PC-9 (cell line): ENCODE measurements around the gene CIRBP. TPM values are rescaled to one million over a fixed set of nuclear protein-coding genes. Genes with fewer than 3 reads are reported as not detected.
"Not testable (repeated sequence)": the region's sequence is repeated elsewhere in the genome, so short reads cannot be mapped to it uniquely, and the experiment has no call there.

Experiments used
- BruUV-seq: library from RNA; stranded (reverse); fragments of 400-500 nt; replicated peaks from 2 replicates; lab custom pipeline; 2021; lab: Mats Ljungman, UMichigan
- CTCF ChIA-PET: fragments of 300-600 bp; sonication (Branson Sonifier 250); formaldehyde crosslinking; loops from one replicate; lab custom pipeline; 2022; ENCODE audit warnings: antibody characterized with exemption; lab: Charles Lee
- POLR2A ChIA-PET: fragments of 300-600 bp; sonication (Branson Sonifier 250); formaldehyde crosslinking; loops from one replicate; lab custom pipeline; 2022; ENCODE audit warnings: antibody characterized with exemption; ENCODE audit not compliant: unreplicated experiment; lab: Charles Lee
- DNase-seq, 2 experiments: peaks; one replicate each; pipeline versions ENCODE4 v3.0.0 to v3.0.0-alpha.2; 2015 to 2022; ENCODE audit warnings: mixed read lengths in 1 of 2
- H2AFZ ChIP-seq: fragments of 200-600 bp; sonication (generic); 2 replicates; pipeline ENCODE4 v1.8.1; 2017; ENCODE audit warnings: antibody characterized with exemption
- H3F3A ChIP-seq: fragments of 200-600 bp; sonication (generic); 2 replicates; pipeline ENCODE4 v1.8.1; 2017; ENCODE audit warnings: antibody characterized with exemption, mild to moderate bottlenecking, low read depth; ENCODE audit not compliant: insufficient read depth
- H3K27ac ChIP-seq: fragments of 200-600 bp; sonication (generic); 2 replicates; pipeline ENCODE4 v1.6.1; 2016; ENCODE audit warnings: mixed run types
- H3K27me3 ChIP-seq: fragments of 200-600 bp; sonication (generic); 2 replicates; pipeline ENCODE4 v1.6.1; 2016; ENCODE audit warnings: low read depth, mixed run types; ENCODE audit not compliant: insufficient read depth
- H3K36me3 ChIP-seq: fragments of 200-600 bp; sonication (generic); 2 replicates; pipeline ENCODE4 v1.6.1; 2016; ENCODE audit warnings: low read depth, mixed run types
- H3K4me1 ChIP-seq: fragments of 200-600 bp; sonication (generic); replicated peaks from 2 replicates; pipeline ENCODE4 v1.6.1; 2016; ENCODE audit warnings: mixed run types; ENCODE audit not compliant: insufficient read depth
- H3K4me2 ChIP-seq: fragments of 200-600 bp; sonication (generic); 2 replicates; pipeline ENCODE4 v1.6.1; 2017; ENCODE audit warnings: mixed run types
- H3K4me3 ChIP-seq: fragments of 200-600 bp; sonication (generic); 2 replicates; pipeline ENCODE4 v1.6.1; 2016; ENCODE audit warnings: mixed run types
- H3K79me2 ChIP-seq: fragments of 200-600 bp; sonication (generic); 2 replicates; pipeline ENCODE4 v1.6.1; 2017; ENCODE audit warnings: low read depth, mixed run types
- H3K9me2 ChIP-seq: fragments of 200-600 bp; sonication (generic); 2 replicates; pipeline ENCODE4 v1.8.1; 2017; ENCODE audit warnings: mild to moderate bottlenecking; ENCODE audit not compliant: insufficient read depth
- H3K9me3 ChIP-seq: fragments of 200-600 bp; sonication (generic); 2 replicates; pipeline ENCODE4 v1.8.1; 2016; ENCODE audit warnings: low read depth; ENCODE audit not compliant: insufficient read depth
- H4K20me1 ChIP-seq: fragments of 200-600 bp; sonication (generic); 2 replicates; pipeline ENCODE4 v1.8.1; 2017; ENCODE audit not compliant: insufficient read depth
- EZH2 ChIP-seq: fragments of 200-600 bp; sonication (generic); IDR thresholded peaks from 2 replicates; pipeline ENCODE4 v1.8.0; 2017; ENCODE audit warnings: antibody characterized with exemption, low read depth
- intact Hi-C: fragments of 100-400 bp; cut with micrococcal nuclease; formaldehyde crosslinking; loops from one replicate; pipeline ENCODE4 v1.10.0; 2022; ENCODE audit not compliant: unreplicated experiment
- total RNA-seq: library from RNA; stranded (reverse); gene quantifications from 2 replicates; pipeline ENCODE4 v1.2.3, GENCODE V29; 2021
- TF ChIP-seq, protein P1 (sequence below): fragments of 200-600 bp; sonication (generic); conservative IDR thresholded peaks from 2 replicates; pipeline ENCODE4 v1.6.1; 2017; ENCODE audit warnings: mixed run types, antibody characterized with exemption, mild to moderate bottlenecking, moderate library complexity

CIRBP gene
- total RNA-seq, 1 experiment from 2014 or later, result 86.9 TPM

DNA sequence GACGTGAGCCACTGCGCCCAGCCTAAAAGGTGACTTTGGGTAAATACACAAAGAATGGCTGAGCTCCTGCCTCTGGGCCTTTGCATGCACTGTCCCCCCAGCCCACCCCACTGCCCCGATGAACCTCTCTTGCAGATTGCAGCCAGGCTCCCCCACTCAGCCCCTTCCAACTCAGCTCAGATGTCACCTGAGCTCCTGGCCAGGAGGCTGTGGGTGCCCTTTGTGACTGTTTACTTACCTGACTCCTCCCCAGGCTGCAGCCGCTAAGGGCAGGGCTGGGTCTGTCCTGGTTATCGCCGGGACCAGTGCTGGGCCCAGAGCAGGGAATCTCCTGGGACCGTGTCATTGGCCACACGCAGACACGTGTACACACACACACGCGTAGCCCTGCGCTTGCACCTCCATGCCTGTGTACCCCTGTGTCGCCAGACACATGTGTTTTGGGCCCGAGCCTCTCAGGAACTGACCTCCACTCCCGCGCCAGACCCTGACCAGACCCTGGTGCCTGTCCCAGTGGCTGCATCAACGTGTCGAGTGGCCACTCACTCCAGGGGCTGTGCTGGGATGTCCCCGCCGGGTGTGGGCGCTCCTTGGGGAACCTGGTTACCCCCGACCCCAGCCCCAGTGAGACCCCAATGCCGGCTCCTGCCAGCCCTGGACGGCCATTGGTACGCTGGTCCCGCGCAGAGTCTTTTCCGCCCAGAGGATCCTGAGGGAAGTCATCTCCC is 35.2 kb downstream of the CIRBP start:
- Histone ChIP-seq H2AFZ (no peak overlapping the region), H3K4me1 (peaks cover 7% of the 10 kb centered on the region), H4K20me1 (no peaks in the 10 kb centered on the region), H3K27me3 (no peaks in the 10 kb centered on the region), H3K9me3 (no peaks in the 10 kb centered on the region), H3K4me3 (no peak overlapping the region), H3K36me3 (no peaks in the 10 kb centered on the region), H3F3A (no peaks in the 10 kb centered on the region; the same call in 1 of the 2 replicates), H3K4me2 (no peak overlapping the region), H3K9me2 (no peaks in the 10 kb centered on the region), H3K27ac (no peak overlapping the region), H3K79me2 (no peaks in the 10 kb centered on the region)
- POLR2A ChIA-PET, result interaction anchor here (0.6 kb wide), 1 partner anchor 301 kb away, joined by 4 read pairs; the partner anchor contains the start of gene UQCR11
- TF ChIP-seq, protein P1, sequence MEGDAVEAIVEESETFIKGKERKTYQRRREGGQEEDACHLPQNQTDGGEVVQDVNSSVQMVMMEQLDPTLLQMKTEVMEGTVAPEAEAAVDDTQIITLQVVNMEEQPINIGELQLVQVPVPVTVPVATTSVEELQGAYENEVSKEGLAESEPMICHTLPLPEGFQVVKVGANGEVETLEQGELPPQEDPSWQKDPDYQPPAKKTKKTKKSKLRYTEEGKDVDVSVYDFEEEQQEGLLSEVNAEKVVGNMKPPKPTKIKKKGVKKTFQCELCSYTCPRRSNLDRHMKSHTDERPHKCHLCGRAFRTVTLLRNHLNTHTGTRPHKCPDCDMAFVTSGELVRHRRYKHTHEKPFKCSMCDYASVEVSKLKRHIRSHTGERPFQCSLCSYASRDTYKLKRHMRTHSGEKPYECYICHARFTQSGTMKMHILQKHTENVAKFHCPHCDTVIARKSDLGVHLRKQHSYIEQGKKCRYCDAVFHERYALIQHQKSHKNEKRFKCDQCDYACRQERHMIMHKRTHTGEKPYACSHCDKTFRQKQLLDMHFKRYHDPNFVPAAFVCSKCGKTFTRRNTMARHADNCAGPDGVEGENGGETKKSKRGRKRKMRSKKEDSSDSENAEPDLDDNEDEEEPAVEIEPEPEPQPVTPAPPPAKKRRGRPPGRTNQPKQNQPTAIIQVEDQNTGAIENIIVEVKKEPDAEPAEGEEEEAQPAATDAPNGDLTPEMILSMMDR, result no peak
- no peak for TF ChIP-seq EZH2
- DNase-seq, result no peak
- CTCF ChIA-PET, result no interaction called here
- no TSS peak for BruUV-seq
- intact Hi-C loops, result no loop called here

DNA sequence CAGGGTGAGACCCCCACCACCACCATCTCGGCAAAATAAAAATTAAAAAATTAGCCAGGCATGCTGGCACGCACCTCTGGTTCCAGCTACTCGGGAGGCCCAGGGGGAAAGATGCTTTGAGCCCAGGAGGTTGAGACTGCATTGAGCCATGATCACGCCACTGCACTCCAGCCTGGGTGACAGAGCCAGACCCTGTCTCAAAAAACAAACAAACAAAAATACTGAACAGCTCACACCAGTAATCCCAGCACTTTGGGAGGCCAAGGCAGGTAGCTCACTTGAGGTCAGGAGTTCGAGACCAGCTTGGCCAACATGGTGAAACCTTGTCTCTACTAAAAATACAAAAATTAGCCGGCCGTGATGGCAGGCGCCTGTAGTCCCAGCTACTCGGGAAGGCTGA is 36.2 kb downstream of the CIRBP start:
- intact Hi-C loops, BruUV-seq, H3K4me3 ChIP-seq, H3K4me2 ChIP-seq, H3K36me3 ChIP-seq, POLR2A ChIA-PET, H3K79me2 ChIP-seq, H3K27me3 ChIP-seq, H3K9me2 ChIP-seq, H3F3A ChIP-seq, H3K4me1 ChIP-seq, H3K9me3 ChIP-seq, H3K27ac ChIP-seq, CTCF ChIA-PET, DNase-seq, H4K20me1 ChIP-seq, H2AFZ ChIP-seq: not testable (repeated sequence)

DNA sequence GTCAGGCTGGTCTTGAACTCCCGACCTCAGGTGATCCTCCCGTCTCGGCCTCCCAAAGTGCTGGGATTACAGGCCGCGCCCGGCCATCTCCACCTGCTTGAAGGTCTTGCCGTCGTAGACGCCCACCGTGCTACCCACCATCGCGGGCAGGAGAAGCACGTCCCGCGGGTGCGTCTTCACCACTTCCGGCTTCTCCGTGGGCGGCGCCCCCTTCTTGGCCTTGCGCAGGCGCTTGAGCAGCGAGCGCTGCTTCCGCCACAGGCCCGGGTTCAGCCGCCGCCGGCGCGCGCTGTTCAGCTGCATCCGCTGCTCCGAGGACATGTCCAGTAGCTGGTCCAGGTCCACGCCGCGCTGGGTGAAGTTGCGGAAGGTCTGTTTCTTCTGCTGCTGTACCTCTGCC is 38.2 kb downstream of the CIRBP start:
- H3K9me3 ChIP-seq, result no peaks in the 10 kb centered on the region
- H3K36me3 ChIP-seq, result no peaks in the 10 kb centered on the region
- no peak overlapping the region for H3K4me3 ChIP-seq
- CTCF ChIA-PET, result no interaction called here
- no peaks in the 10 kb centered on the region for H4K20me1 ChIP-seq
- peaks cover 7% of the 10 kb centered on the region for H3K4me1 ChIP-seq
- H3K9me2 ChIP-seq, result no peaks in the 10 kb centered on the region
- no peaks in the 10 kb centered on the region for H3K79me2 ChIP-seq
- intact Hi-C loops, result no loop called here
- no peak for TF ChIP-seq EZH2
- TF ChIP-seq, protein P1, result no peak
- BruUV-seq, result no TSS peak
- H2AFZ ChIP-seq, result no peak overlapping the region
- no peaks in the 10 kb centered on the region for H3K27me3 ChIP-seq
- no peak overlapping the region for H3K27ac ChIP-seq
- POLR2A ChIA-PET, result no interaction called here
- no peak for DNase-seq
- H3K4me2 ChIP-seq, result no peak overlapping the region
- H3F3A ChIP-seq, result peaks cover 2% of the 10 kb centered on the region; the same call in 1 of the 2 replicates
